Erythroblast (primary cell): ENCODE results near the gene FABP7.
A peak's percentile ranks its signal among the peaks of the same experiment; 100 is the strongest.

ENCODE experiments used
- DNase-seq, 2 experiments: peaks; one replicate each; lab custom pipeline; 2025; lab: John Stamatoyannopoulos, UW
- GATA1 ChIP-seq: IDR thresholded peaks from 2 replicates; pipeline ENCODE4 v1.6.1; 2011; ENCODE audit warnings: low read depth, mild to moderate bottlenecking, control low read depth, low read length, moderate library complexity
- POLR2A ChIP-seq: IDR thresholded peaks from 2 replicates; pipeline ENCODE4 v1.6.1; 2011; ENCODE audit warnings: mild to moderate bottlenecking, low read length

Gene FABP7

GRCh38 chr6:122778302-122778701 is 1.2 kb upstream of the FABP7 start:
- TF ChIP-seq GATA1 (no peak), POLR2A (no peak)
- no peak for DNase-seq

- TF ChIP-seq GATA1 = no peak
- TF ChIP-seq POLR2A = no peak
- no peak for DNase-seq
These were observed 393 bp upstream of the FABP7 start for GRCh38 chr6:122778985-122779661.

DNA sequence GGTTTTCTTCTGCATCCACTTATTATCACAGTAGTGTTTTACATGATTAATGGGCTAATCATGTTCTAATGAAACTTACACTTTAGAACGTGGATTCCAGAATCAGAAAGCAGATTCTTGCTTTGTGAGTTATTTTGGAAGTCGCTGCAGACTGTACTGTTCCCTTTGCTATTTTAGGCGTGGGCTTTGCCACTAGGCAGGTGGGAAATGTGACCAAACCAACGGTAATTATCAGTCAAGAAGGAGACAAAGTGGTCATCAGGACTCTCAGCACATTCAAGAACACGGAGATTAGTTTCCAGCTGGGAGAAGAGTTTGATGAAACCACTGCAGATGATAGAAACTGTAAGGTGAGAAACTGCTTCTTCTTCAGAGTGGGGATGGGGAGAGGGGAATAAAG is 598 bp downstream of the FABP7 start:
- TF ChIP-seq GATA1 (no peak), POLR2A (no peak)
- no peak for DNase-seq

DNA sequence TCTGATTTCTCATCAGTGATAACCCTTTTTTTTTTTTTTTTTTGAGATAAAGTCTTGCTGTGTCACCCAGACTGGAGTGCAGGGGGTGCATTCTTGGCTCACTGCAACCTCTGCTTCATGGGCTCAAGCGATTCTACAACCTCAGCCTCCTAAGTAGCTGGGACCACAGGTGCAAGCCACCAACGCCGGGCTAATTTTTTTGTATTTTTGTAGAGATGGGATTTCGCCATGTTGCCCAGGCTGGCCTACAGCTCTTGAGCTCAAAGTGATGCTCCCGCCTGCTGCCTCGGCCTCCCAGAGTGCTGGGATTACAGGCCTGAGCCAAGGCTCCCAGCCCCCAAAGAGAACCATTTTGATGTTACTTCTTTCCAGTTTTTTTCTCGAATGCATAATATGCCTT is 2.2 kb downstream of the FABP7 start:
- TF ChIP-seq POLR2A = no peak
- no peak for TF ChIP-seq GATA1
- no peak for DNase-seq

DNA sequence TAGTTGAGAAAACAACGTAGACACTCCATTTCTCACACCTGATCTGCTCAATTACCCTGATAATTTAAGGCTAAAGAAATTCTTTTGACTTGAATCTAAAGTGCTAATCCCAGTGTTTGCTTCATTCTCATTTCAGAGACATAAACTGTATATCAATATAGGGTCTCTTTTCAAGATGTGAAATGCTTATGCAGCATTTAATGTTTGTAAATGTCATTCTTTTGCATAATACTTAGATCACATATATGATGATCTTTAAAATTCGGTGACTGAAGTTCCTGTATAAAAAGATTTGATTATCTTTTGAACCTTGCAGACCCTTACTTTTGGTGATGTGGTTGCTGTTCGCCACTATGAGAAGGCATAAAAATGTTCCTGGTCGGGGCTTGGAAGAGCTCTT is 3.9 kb downstream of the FABP7 start:
- TF ChIP-seq POLR2A = no peak
- TF ChIP-seq GATA1 = no peak

DNA sequence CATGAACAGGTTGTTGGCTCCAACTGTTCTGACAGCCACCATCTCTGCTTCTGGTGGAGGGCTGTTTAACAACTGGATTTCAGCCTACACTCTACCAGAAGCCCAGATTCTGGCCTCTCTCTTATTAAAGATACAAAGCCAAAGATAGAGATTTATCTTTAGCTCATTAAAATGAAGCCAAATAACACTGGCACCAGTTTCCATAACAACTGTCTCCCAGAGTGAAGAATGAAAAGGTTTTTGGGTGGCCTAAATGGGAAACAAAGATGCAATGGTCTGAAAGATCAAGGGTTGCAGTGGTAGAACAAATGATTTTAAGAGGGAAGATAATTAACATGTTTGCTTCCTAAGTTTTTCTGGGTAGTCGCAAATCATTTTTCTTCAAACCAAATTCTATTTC is 6.4 kb downstream of the FABP7 start:
- no peak for TF ChIP-seq GATA1
- no peak for TF ChIP-seq POLR2A
- DNase-seq = no peak

More for the DNA sequence above, 3.9 kb downstream of the FABP7 start:
- DNase-seq = no peak

- no peak for TF ChIP-seq POLR2A
- TF ChIP-seq GATA1 = no peak
- no peak for DNase-seq
These were observed 8.2 kb downstream of the FABP7 start for GRCh38 chr6:122787721-122788120.

DNA sequence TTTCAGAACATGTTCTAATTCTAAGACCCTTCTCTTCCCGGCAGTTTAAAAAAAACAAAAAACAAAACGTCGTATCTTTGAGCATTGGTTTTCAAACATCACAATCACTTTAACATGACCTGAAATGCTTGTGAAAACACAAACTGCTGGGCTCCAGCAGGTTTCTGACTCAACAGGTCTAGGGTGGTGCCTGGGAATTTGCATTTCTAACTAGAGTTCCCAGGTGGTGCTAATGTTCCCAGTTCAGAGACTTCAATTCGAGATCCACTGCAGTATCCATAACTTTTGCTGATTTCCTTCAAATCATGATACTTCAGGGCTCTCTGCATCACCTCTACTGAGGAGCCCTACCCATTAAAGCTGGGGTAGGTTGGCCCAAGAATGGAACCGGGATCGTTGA is 8.7 kb downstream of the FABP7 start:
- DNase-seq = no peak
- TF ChIP-seq POLR2A (no peak), GATA1 (no peak)

DNA sequence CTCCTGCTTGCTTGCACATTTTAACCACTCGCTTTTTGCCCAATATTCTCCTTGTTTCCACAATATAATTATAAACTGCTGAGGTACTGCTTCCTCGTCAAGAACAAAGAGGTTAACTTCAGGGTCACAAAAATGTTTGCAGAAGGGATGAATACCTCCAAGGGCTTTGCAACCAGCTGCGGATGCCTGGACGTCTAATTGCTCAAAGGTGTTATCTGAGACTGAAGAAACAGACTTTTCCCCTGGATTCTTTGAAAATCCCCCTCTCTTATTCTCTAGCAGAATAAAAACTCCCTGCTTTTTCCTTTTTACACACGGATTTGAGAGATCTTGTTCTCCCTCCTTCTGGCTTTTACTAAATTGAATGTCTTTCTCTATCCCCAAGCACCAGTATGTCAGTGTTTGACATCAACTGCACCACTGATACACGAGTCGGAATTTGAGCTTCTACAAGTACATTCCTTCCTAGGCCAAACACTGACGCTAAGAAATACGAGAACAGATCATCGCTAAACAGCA is 9.2 kb downstream of the FABP7 start:
- TF ChIP-seq GATA1 (no peak), POLR2A (no peak)
- DNase-seq = no peak

DNA sequence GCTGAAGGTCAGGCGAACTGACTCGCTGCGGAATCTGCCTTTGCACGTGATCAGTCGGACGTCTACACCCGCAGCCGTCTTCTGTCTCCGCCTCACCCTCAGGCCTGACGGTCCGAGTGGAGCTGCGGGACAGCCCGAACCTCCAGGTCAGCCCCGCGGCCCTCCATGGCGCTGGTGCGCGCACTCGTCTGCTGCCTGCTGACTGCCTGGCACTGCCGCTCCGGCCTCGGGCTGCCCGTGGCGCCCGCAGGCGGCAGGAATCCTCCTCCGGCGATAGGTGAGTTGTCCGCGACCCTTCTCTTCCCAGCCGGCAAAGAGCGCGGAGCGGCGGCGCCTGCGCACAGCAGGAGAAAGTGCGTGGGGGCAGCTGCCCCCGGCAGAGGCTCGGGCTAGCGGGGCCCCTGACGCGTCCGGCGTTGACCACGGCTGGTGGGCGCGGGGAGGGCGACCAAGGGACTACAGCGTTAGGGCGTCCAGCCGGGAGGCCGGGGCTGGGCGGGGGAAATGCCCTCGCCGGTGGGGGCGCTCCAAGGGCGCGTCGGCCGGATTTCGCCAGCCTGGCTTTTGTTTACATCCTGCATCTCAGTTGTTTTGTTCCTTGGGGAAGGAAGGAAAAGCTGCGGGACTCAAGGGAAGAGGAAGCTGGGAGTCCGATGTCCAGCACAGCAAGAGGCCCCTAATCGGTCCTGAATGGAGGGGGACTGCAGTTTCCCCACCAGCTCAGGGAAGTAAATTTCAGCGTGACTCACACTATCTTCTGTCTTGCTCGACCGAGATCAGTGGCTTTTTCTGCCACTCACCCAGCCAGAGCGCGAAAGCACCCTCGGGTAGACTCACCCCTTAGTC is 9.9 kb downstream of the FABP7 start, which contains the start of gene SMPDL3A:
Gene SMPDL3A (plus strand): TSS at position 77 of the 846 bp plus-strand sequence. CDS start 89 bp downstream, at position 166.
- TF ChIP-seq GATA1 (no peak), POLR2A (no peak)
- DNase-seq = peak; percentile 32 to 35

DNA sequence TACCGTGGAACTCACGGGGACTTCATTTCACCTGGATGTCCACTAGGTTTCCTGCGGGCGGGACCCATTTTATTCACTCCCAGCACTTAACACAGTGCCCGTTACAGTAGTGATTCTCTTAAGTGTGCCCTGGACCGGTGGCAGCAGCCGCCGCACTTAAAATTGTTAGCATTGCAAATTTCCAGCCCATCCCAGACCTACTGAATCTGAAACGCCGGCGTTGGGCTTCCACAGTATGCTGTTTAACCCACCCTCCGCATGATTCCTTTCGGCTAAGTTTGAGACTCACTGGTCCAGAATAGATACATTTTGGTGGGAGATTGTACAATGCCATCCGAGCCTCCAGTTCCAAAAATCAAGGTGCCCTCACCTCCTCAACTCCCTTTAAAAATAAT is 10.5 kb downstream of the FABP7 start:
- no peak for DNase-seq

GRCh38 chr6:122790423-122791309 is 11.2 kb downstream of the FABP7 start:
- TF ChIP-seq POLR2A (no peak), GATA1 (no peak)
- DNase-seq = no peak

More for the DNA sequence above, 10.5 kb downstream of the FABP7 start:
- no peak for TF ChIP-seq POLR2A
- TF ChIP-seq GATA1 = no peak

- no peak for DNase-seq
- no peak for TF ChIP-seq GATA1
- no peak for TF ChIP-seq POLR2A
These were observed 11.8 kb downstream of the FABP7 start for GRCh38 chr6:122791310-122791679.
